ENCODE results near the gene ZFYVE16.

DNA sequence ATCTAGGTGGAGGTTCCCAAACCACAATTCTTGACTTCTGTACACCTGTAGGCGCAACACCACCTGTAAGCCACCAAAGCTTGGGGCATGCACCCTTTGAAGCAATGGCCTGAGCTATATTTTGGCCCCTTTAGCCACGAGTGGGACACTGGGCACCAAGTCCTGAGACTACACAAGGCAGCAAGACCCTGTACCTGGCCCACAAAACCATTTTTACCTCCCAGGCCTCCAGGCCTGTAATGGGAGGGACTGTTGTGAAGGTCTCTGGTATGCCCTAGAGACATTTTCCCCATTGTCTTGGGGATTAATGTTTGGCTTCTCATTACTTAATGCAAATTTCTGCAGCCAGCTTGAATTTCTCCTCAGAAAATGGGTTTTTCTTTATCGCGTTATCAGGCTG, 55.4 kb downstream of the ZFYVE16 start:
- TF ChIP-seq CEBPB (IDR thresholded peaks at IDR 0.05) (no peak), POLR2A (IDR thresholded peaks at IDR 0.05; ENCODE audit: low read length) (no peak), EP300 (IDR thresholded peaks at IDR 0.05) (no peak), RCOR1 (IDR thresholded peaks at IDR 0.05; ENCODE audit: low read depth, low read length) (no peak), CBX8 (IDR thresholded peaks at IDR 0.05) (no peak), SREBF2 (IDR thresholded peaks at IDR 0.05) (no peak)
- TF ChIP-seq, protein P1, sequence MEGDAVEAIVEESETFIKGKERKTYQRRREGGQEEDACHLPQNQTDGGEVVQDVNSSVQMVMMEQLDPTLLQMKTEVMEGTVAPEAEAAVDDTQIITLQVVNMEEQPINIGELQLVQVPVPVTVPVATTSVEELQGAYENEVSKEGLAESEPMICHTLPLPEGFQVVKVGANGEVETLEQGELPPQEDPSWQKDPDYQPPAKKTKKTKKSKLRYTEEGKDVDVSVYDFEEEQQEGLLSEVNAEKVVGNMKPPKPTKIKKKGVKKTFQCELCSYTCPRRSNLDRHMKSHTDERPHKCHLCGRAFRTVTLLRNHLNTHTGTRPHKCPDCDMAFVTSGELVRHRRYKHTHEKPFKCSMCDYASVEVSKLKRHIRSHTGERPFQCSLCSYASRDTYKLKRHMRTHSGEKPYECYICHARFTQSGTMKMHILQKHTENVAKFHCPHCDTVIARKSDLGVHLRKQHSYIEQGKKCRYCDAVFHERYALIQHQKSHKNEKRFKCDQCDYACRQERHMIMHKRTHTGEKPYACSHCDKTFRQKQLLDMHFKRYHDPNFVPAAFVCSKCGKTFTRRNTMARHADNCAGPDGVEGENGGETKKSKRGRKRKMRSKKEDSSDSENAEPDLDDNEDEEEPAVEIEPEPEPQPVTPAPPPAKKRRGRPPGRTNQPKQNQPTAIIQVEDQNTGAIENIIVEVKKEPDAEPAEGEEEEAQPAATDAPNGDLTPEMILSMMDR (IDR thresholded peaks at IDR 0.05) = no peak
